GM08714 (cell line): ENCODE measurements around the gene LIMK2.

Experiments
- H3K4me3 ChIP-seq: fragments of 200-500 bp; sonication (Bioruptor generic); 2 replicates; pipeline ENCODE4 v1.5.1; 2014; ENCODE audit warnings: mild to moderate bottlenecking, low read length, inconsistent platforms
- ZNF274 ChIP-seq: IDR thresholded peaks from 2 replicates; pipeline ENCODE4 v1.6.1; 2012; ENCODE audit warnings: mild to moderate bottlenecking, low read depth, low read length

Gene LIMK2

GRCh38 chr22:31246687-31247086 is 34.6 kb downstream of the LIMK2 start:
- H3K4me3 ChIP-seq = no peak overlapping the region
- no peak for TF ChIP-seq ZNF274

DNA sequence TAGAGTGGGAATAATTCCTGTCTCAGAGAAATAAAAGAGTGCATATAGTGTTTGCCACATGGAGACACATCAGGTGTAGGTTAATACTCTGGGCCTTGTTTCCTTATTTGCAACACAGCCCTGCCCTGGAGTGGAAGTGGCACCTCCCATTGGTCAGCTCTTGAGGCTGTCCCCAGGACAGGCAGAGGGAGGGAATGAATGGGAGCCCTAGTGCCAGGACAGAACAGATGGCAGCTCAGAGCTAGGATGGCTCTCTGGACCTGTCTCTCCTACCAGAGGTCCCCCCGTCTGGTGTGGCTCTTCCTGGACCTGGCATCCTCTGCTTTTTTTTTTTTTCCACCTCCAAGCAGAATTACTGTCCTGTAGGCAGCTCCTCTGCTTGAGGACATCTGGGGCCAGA is 35.6 kb downstream of the LIMK2 start:
- no peak overlapping the region for H3K4me3 ChIP-seq
- TF ChIP-seq ZNF274 = no peak

DNA sequence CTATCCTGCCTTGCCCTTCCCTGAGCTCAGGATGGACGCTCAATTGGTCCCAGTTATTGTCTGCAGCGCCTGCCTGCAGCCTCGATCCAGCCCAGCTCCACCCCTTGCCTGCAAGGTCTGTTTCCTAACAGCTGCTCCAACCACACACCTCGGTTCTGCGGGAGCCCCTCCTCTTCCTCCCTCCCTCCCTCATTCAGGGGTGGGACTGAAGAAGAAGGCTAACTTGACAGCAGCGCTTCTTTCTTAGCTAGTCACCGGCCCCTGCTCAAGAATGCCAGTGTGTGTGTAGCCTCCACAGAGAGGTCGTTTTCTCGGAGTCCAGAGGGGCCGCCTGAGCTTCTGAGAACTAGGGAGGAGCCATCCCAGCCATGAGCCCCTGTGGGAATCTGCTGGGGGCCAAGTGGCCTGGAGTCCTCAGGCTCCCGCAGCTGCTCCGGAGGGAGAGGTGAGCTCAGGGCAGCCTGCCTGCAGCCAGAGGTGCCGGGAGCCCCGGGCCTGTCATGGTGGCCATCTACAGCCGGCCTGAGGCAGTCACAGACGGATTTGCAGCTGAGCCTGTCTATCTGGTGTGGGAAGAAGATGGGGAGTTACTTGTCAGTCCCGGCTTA is 36.1 kb downstream of the LIMK2 start:
- no peak for TF ChIP-seq ZNF274
- no peak overlapping the region for H3K4me3 ChIP-seq

- no peak overlapping the region for H3K4me3 ChIP-seq
- no peak for TF ChIP-seq ZNF274
Measured at GRCh38 chr22:31248965-31249958, 37.2 kb downstream of the LIMK2 start.

DNA sequence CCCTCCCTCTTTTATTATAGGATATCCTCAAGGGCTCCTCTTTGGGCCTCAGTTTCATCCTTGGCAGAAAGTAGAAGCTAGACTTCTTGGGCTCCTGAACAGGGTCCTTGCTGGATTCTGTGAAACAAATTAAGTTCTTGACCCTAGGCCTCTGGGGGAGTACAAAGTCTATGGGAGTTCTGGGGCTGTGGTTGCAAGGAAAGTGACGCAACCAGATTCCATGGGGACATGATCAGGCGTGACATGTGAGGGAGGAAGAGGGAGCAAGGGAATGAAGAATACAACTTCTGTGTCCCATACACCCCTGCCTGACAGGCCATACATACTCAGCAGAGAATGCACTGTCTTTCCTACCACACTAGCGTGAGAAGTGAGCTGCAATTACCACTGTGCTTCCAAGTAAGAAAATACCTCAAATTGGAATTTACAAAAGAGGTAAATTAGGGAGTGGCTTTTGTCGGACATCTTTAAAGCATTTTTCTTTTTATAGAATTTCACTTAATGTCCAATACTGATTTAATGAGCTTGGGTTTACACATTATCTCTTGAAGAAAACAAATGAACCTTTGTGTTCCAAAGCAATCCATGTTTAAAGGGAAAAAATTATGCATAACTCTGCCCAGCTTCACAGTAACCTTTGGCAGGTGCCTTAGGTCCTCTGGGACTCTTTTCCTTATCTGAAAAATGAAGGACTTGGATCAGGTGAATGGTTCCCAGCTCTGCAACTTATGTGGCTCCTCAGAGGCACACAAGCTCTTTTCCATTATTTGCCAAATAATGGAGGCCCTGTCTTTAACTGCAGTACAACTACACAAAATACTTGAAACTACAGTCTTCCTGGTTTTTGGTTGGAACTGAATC is 38.9 kb downstream of the LIMK2 start:
- no peak for TF ChIP-seq ZNF274
- H3K4me3 ChIP-seq = no peak overlapping the region

DNA sequence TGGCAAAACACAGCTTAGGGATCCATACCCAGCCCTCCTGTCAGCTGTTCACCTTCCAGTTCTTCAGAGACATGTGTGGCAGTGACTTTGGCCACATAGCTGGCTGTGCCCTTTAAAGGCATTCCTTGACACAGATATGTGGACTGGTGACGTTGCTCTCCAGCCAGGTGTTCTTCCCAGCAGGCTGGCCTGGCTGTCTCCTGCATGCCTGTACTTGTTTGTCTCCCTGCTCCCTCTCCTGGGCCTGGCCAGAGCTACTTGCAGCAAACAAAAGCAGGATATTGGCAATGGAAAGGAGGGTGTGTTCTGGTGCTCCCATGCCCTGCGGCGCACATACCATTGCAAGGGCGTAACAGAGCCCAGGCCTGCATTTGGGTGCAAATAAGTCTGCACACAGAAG is 41.9 kb downstream of the LIMK2 start:
- H3K4me3 ChIP-seq = no peak overlapping the region
- no peak for TF ChIP-seq ZNF274

DNA sequence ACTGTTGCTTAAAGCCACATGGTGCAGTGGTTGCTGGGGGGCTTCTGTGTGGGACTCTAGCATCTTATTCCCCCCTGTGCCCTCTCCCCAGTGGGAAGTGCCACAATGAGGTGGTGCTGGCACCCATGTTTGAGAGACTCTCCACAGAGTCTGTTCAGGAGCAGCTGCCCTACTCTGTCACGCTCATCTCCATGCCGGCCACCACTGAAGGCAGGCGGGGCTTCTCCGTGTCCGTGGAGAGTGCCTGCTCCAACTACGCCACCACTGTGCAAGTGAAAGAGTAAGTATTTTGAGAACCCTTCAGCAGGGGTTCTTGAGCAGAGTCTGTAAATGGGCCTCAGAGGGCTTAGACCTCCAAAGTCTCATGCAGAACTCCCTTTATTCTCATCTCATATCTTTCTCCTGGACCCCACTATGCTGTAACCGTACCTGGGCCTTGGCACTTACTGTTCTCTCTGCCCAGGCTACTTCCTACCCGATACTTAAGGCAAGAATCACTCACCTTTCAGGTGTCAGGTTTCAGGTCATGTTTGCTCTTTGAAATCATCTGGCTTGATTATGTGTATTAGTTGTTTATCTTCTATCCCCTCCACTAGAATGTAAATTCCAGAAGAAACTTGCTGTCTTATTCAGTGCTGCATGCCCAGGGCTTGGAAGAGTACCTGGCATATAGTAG is 47.8 kb downstream of the LIMK2 start:
- H3K4me3 ChIP-seq = no peak overlapping the region
- no peak for TF ChIP-seq ZNF274

- TF ChIP-seq ZNF274 = no peak
- H3K4me3 ChIP-seq = no peak overlapping the region
Measured at GRCh38 chr22:31260474-31260856, 48.4 kb downstream of the LIMK2 start.

DNA sequence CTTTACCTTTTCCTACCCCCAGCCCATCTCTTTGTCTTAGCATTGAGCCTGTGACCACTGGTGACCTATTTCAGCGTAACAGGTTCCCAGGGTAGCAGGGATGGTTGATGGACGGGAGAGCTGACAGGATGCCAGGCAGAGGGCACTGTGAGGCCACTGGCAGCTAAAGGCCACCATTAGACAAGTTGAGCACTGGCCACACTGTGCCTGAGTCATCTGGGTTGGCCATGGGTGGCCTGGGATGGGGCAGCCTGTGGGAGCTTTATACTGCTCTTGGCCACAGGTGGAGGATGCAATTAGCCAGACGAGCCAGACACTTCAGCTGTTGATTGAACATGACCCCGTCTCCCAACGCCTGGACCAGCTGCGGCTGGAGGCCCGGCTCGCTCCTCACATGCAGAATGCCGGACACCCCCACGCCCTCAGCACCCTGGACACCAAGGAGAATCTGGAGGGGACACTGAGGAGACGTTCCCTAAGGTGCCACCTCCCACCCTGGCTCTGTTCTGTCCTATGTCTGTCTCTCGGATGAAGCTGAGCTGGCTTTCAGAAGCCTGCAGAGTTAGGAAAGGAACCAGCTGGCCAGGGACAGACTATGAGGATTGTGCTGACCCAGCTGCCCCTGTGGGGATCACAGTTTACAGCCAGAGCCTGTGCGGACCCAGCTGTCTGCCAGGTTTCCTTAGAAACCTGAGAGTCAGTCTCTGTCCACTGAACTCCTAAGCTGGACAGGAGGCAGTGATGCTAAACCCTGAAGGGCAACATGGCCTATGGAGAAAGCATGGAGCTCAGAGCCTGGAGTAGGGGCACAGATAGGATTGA is 50.4 kb downstream of the LIMK2 start:
- H3K4me3 ChIP-seq = no peak overlapping the region
- no peak for TF ChIP-seq ZNF274

- no peak for TF ChIP-seq ZNF274
Measured at GRCh38 chr22:31263896-31264640, 52.0 kb downstream of the LIMK2 start.

GRCh38 chr22:31268281-31268680 is 56.2 kb downstream of the LIMK2 start:
- H3K4me3 ChIP-seq = no peak overlapping the region
- TF ChIP-seq ZNF274 = no peak

More at GRCh38 chr22:31263896-31264640, 52.0 kb downstream of the LIMK2 start:
- no peak overlapping the region for H3K4me3 ChIP-seq

DNA sequence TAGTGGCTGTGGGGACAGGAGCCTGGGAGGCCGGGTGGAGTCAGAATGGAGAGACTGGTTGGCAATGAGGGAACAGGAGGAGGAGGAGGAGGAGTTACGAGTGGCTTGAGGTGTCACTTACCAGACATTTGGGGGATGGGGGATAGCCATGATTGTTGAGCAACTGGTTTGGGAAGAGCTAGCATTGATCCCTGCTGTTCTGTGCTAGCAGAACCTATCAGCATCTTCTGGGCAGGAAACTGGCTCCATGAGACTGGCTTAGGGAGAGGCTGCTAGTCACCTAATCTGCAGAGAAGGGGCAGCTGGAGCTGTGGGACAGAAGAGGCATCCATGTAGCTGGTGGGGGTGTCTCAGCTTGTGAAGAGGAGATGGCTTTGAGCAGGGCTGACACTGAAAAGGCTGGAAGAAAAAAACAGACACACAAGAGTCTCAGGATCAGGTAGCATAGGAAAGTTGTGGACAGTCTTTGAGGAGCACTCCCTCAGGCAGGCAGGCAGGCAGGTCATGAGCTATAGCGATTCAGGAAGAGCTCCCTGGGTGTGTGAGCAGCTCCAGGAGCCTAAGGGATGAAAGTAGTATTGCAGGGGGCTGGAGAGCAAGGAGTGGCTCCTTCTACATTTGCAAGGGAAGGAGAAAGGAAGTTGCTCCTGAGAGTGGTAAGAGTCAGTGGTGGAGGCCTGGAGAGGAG is 57.9 kb downstream of the LIMK2 start:
- TF ChIP-seq ZNF274 = no peak

More for the DNA sequence above, 57.9 kb downstream of the LIMK2 start:
- H3K4me3 ChIP-seq = no peak overlapping the region
